ENCODE data around the gene FAM174C.
"Not testable (repeated sequence)": the region's sequence is repeated elsewhere in the genome, so short reads cannot be mapped to it uniquely, and the experiment has no call there.

FAM174C gene

GRCh38 chr19:1307755-1308303, 32.5 kb downstream of the FAM174C start:
- no peak for DNase-seq

- no peak for DNase-seq
Observed at GRCh38 chr19:1308718-1309117, 33.4 kb downstream of the FAM174C start.

GRCh38 chr19:1309977-1310852, 34.9 kb downstream of the FAM174C start:
- DNase-seq: no peak

- DNase-seq: no peak
Observed at GRCh38 chr19:1310853-1311180, 35.5 kb downstream of the FAM174C start.

GRCh38 chr19:1311543-1312091, 36.3 kb downstream of the FAM174C start:
- no peak for DNase-seq

- peak; percentile 48 to 79 for DNase-seq
Observed at GRCh38 chr19:1312767-1313694, 37.7 kb downstream of the FAM174C start.

GRCh38 chr19:1313695-1314613, 38.6 kb downstream of the FAM174C start:
- no peak for DNase-seq

- DNase-seq: no peak
Observed at GRCh38 chr19:1315470-1316166, 40.3 kb downstream of the FAM174C start.

GRCh38 chr19:1316466-1316865, 41.1 kb downstream of the FAM174C start:
- no peak for DNase-seq

- no peak for DNase-seq
Observed at GRCh38 chr19:1317274-1318003, 42.1 kb downstream of the FAM174C start.

- no peak for DNase-seq
Observed at GRCh38 chr19:1318678-1319471, 43.5 kb downstream of the FAM174C start.

- DNase-seq: not testable (repeated sequence)
Observed at GRCh38 chr19:1320282-1320650, 44.9 kb downstream of the FAM174C start.

- no peak for DNase-seq
Observed at GRCh38 chr19:1321539-1321938, 46.2 kb downstream of the FAM174C start.

GRCh38 chr19:1322198-1322981, 47.1 kb downstream of the FAM174C start:
- no peak for DNase-seq

GRCh38 chr19:1324249-1324805, 49.0 kb downstream of the FAM174C start:
- no peak for DNase-seq

GRCh38 chr19:1324806-1325567, 49.7 kb downstream of the FAM174C start:
- DNase-seq: no peak

- no peak for DNase-seq
Observed at GRCh38 chr19:1325568-1326294, 50.4 kb downstream of the FAM174C start.

All from SW 1271 (cell line).